Measurements from ENCODE around the gene FGL2.

DNA sequence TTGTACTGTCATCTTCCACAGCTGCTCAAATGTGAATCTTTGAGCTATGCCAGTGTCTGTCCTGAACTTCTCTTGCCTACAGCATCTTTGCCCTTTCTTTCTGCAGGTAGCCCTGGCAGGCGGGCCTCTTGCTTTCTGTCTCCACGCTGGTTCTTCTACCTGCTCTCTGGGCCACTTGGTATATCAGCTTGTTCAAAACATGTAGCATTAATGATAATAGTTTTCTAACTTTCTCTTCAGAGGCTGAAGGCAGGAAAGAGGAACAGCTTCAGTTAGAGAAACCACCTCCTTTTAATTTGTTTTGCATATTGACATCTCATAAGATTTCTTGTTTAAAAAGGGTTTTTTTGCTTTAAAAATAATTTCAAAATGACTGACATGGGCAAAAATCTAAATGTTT, 923 bp upstream of the FGL2 start:
- TF ChIP-seq CTCF (IDR thresholded peaks at IDR 0.05), result no peak
- TF ChIP-seq POLR2A (IDR thresholded peaks at IDR 0.05), result no peak

All from testis (tissue), 2 donors.